ENCODE measurements around the gene ICOS. TPM values are rescaled to one million over a fixed set of nuclear protein-coding genes. Genes with fewer than 3 reads are reported as not detected.
"Not testable (repeated sequence)": the region's sequence is repeated elsewhere in the genome, so short reads cannot be mapped to it uniquely, and the experiment has no call there.

Gene ICOS
- polyA plus RNA-seq, 1 experiment = not detected

DNA sequence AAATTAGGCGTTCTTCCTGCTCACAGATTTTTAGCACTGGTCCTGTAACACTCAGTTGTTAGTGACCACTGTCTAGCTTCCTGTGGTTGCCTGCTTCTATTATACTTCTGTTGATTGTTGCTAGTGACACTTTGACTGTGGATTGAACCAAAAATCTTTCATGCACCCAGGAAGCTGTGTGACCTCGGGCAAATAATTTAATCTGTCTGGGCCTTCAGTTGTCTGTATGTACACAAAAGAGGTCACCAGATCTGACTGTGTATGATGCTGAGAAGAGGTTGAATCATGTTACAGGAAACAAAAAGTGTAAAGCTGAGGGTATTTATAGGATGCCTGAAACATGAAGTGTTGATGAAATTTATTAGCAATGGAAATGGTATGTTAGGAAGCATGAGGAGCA, 12.7 kb downstream of the ICOS start:
- H3K4me3 ChIP-seq (ENCODE audit: low read depth, low read length) = no peak overlapping the region
- TF ChIP-seq, protein P1, sequence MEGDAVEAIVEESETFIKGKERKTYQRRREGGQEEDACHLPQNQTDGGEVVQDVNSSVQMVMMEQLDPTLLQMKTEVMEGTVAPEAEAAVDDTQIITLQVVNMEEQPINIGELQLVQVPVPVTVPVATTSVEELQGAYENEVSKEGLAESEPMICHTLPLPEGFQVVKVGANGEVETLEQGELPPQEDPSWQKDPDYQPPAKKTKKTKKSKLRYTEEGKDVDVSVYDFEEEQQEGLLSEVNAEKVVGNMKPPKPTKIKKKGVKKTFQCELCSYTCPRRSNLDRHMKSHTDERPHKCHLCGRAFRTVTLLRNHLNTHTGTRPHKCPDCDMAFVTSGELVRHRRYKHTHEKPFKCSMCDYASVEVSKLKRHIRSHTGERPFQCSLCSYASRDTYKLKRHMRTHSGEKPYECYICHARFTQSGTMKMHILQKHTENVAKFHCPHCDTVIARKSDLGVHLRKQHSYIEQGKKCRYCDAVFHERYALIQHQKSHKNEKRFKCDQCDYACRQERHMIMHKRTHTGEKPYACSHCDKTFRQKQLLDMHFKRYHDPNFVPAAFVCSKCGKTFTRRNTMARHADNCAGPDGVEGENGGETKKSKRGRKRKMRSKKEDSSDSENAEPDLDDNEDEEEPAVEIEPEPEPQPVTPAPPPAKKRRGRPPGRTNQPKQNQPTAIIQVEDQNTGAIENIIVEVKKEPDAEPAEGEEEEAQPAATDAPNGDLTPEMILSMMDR (IDR thresholded peaks at IDR 0.05; ENCODE audit: insufficient read depth, low read depth, low read length) = no peak
- H3K27me3 ChIP-seq (ENCODE audit: control insufficient read depth, insufficient read depth, low read length) = no peaks in the 10 kb centered on the region
- H3K36me3 ChIP-seq (ENCODE audit: control insufficient read depth, insufficient read depth, low read length) = no peaks in the 10 kb centered on the region
- POLR2A ChIA-PET = no interaction called here
- CTCF ChIA-PET = no interaction called here
- no peak for DNase-seq (ENCODE audit: low read depth)

DNA sequence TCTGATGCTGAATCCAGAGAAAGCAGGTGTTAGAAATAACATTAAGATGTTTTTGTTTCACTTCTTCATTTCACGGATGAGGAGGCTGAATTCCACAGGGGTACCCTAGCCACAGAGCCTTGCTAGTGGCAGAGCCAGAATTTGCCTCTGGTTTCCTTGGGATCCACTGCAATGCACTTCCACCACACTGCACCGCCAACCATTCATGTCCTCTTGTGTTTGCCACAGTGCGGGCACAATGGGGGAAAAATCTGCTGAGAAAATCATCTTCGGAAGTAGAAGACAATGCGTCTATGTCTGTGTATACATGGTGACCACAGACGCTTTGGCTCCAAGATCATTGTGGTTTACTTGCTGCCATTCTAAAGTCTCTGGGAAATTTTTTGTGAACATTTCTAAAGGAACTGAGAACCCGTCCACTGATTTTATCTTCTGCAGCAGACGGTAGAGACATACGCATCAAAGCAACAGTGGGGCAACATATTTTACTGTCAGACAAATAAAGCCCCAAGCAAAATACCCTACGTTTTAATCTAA, 14.9 kb downstream of the ICOS start:
- Histone ChIP-seq H3K36me3 (ENCODE audit: control insufficient read depth, insufficient read depth, low read length) (no peaks in the 10 kb centered on the region), H3K27me3 (ENCODE audit: control insufficient read depth, insufficient read depth, low read length) (no peaks in the 10 kb centered on the region), H3K4me3 (ENCODE audit: low read depth, low read length) (no peak overlapping the region)
- POLR2A ChIA-PET = no interaction called here
- TF ChIP-seq, protein P1 (IDR thresholded peaks at IDR 0.05; ENCODE audit: insufficient read depth, low read depth, low read length) = no peak
- DNase-seq (ENCODE audit: low read depth) = no peak
- CTCF ChIA-PET = no interaction called here

DNA sequence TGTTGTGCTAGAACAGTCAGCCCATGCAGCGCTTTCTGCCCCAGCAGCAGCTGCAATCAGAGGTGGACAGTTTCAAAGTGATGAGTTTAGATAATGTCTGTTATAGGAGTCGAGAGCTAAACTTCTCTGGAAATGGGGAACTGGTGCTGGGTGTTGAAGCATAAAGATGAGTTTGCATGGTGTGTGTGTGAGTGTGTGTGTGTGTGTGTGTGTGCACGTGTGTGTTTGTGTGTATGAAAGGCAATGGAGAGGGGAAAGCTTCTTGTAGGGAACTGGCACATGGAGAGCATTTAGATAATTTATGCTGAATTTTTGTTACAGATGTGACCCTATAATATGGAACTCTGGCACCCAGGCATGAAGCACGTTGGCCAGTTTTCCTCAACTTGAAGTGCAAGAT, 22.7 kb downstream of the ICOS start:
- CTCF ChIA-PET = interaction anchor here (1.2 kb wide), 1 partner anchor 9 kb away, joined by 3 read pairs; no protein-coding TSS in a partner anchor
- Histone ChIP-seq H3K36me3 (ENCODE audit: control insufficient read depth, insufficient read depth, low read length) (no peaks in the 10 kb centered on the region), H3K27me3 (ENCODE audit: control insufficient read depth, insufficient read depth, low read length) (no peaks in the 10 kb centered on the region), H3K4me3 (ENCODE audit: low read depth, low read length) (no peak overlapping the region)
- TF ChIP-seq, protein P1 (IDR thresholded peaks at IDR 0.05; ENCODE audit: insufficient read depth, low read depth, low read length) = no peak
- no peak for DNase-seq (ENCODE audit: low read depth)
- POLR2A ChIA-PET = no interaction called here

DNA sequence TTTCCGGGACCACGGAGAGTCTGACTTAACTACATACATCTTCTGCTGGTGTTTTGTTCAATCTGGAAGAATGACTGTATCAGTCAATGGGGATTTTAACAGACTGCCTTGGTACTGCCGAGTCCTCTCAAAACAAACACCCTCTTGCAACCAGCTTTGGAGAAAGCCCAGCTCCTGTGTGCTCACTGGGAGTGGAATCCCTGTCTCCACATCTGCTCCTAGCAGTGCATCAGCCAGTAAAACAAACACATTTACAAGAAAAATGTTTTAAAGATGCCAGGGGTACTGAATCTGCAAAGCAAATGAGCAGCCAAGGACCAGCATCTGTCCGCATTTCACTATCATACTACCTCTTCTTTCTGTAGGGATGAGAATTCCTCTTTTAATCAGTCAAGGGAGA, 23.1 kb downstream of the ICOS start:
- Histone ChIP-seq H3K36me3 (ENCODE audit: control insufficient read depth, insufficient read depth, low read length) (no peaks in the 10 kb centered on the region), H3K4me3 (ENCODE audit: low read depth, low read length) (no peak overlapping the region), H3K27me3 (ENCODE audit: control insufficient read depth, insufficient read depth, low read length) (no peaks in the 10 kb centered on the region)
- DNase-seq (ENCODE audit: low read depth) = no peak
- TF ChIP-seq, protein P1 (IDR thresholded peaks at IDR 0.05; ENCODE audit: insufficient read depth, low read depth, low read length) = no peak
- CTCF ChIA-PET = interaction anchor here (1.2 kb wide), 1 partner anchor 9 kb away, joined by 3 read pairs; no protein-coding TSS in a partner anchor
- POLR2A ChIA-PET = no interaction called here

DNA sequence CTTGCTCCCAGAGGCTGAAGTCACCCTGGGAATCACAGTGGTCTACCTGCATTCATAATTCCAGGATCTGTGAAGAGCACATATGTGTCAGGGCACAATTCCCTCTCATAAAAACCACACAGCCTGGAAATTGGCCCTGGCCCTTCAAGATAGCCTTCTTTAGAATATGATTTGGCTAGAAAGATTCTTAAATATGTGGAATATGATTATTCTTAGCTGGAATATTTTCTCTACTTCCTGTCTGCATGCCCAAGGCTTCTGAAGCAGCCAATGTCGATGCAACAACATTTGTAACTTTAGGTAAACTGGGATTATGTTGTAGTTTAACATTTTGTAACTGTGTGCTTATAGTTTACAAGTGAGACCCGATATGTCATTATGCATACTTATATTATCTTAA, 24.2 kb downstream of the ICOS start:
- CTCF ChIA-PET = no interaction called here
- TF ChIP-seq, protein P1 (IDR thresholded peaks at IDR 0.05; ENCODE audit: insufficient read depth, low read depth, low read length) = no peak
- Histone ChIP-seq H3K4me3 (ENCODE audit: low read depth, low read length) (no peak overlapping the region), H3K36me3 (ENCODE audit: control insufficient read depth, insufficient read depth, low read length) (no peaks in the 10 kb centered on the region), H3K27me3 (ENCODE audit: control insufficient read depth, insufficient read depth, low read length) (no peaks in the 10 kb centered on the region)
- DNase-seq (ENCODE audit: low read depth) = no peak
- POLR2A ChIA-PET = no interaction called here

DNA sequence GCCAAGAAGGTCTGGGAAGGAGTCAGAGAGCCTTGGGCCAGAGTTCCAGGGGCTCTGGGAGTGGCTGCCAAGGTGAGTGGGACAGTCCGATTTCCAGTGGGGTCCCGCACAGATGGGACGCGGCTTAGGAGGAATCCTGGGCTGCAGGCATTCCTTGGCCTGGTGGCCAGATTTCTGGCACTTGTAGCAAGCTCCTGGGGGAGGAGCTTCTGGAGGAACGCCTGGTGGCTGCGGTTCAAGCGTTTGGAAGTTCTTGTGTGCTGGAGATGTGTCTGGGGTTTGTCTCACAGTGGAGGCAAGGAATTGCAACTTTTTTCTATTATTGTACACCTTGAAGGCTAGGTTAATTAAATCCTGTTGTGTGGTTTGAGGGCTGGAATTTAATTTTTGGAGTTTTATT, 28.6 kb downstream of the ICOS start:
- H3K4me3 ChIP-seq (ENCODE audit: low read depth, low read length); POLR2A ChIA-PET; CTCF ChIA-PET; H3K27me3 ChIP-seq (ENCODE audit: control insufficient read depth, insufficient read depth, low read length); H3K36me3 ChIP-seq (ENCODE audit: control insufficient read depth, insufficient read depth, low read length); DNase-seq (ENCODE audit: low read depth): not testable (repeated sequence)
